ENCODE results near the gene SP100.
A peak's percentile ranks its signal among the peaks of the same experiment; 100 is the strongest.
"Not testable (repeated sequence)": the region's sequence is repeated elsewhere in the genome, so short reads cannot be mapped to it uniquely, and the experiment has no call there.

Gene SP100

DNA sequence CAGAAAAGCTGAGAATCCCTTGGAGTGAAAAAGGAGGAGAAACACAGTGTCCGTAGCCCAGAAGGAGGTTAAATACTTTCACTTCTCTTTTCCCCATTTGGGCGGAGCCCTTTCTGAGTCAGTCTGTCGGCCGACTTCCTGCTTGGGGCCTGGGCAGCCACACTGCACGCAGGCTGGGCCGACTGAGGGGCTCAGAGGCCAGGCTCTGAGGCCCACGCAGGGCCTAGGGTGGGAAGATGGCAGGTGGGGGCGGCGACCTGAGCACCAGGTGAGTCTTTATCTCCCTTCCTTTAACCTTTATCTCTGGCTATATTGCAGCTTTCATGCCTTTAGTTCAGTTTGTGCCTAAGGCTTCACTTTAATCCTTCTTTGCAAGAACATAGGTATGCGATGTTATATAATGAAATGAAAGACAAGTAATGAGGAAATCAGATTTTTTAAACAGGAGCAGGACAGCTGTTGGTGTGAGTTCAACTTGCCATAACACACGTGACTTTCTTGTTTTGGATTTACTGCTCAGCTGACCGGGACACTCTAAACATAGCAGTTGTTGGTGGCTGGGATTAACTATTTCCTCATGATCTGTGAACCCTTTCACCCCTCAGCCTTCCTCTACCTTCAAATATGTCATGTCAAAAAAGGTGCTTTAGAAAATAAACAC, at the start of gene SP100:
SP100 (plus strand) TSS at position 141 of the 661 bp plus-strand sequence; CDS start at position 237, 96 bp downstream.
- peak within 1 kb of the TSS; percentile 99 for H3K4me3 ChIP-seq (ENCODE audit: low read length)

DNA sequence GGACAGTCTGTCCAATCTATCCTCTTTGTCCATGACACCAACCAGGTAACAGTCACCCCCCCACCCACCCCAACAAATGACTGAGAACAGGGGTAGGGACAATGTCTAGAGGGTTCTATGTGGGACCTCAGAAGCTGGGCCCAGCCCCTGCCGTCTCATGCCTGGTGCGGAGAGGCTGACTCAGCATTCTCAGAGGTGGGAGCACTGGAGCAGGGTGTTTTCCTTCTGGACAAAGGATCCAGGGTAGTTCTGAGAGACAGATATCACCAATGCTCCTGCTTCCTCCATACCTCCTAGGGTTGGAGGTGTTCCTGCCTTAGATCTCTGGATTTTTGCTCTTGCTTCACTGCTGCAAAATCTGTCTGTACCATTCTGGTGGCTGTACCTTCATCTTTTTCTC, 33.9 kb upstream of the SP100 start:
- no peaks in the 10 kb centered on the region for H3K27me3 ChIP-seq (replicated peaks; ENCODE audit: control insufficient read depth, insufficient read depth, low read length)
- peaks cover 26% of the 10 kb centered on the region for H3K36me3 ChIP-seq (ENCODE audit: control insufficient read depth, insufficient read depth, low read length, severe bottlenecking)
- H3K9me3 ChIP-seq (ENCODE audit: control insufficient read depth, low read length) = no peaks in the 10 kb centered on the region
- no peak overlapping the region for H3K4me3 ChIP-seq (ENCODE audit: low read length)
- no peak for DNase-seq (ENCODE audit: low read depth)
- H3K9ac ChIP-seq (ENCODE audit: low read length) = no peak overlapping the region
- H3K4me1 ChIP-seq (ENCODE audit: control insufficient read depth, insufficient read depth, low read length) = no peaks in the 10 kb centered on the region

More for the DNA sequence above, at the start of gene SP100:
- Histone ChIP-seq H3K27me3 (replicated peaks; ENCODE audit: control insufficient read depth, insufficient read depth, low read length) (no peaks in the 10 kb centered on the region), H3K9ac (ENCODE audit: low read length) (peak within 1 kb of the TSS; percentile 99), H3K9me3 (ENCODE audit: control insufficient read depth, low read length) (no peaks in the 10 kb centered on the region), H3K4me1 (ENCODE audit: control insufficient read depth, insufficient read depth, low read length) (peaks cover 44% of the 10 kb centered on the region), H3K36me3 (ENCODE audit: control insufficient read depth, insufficient read depth, low read length, severe bottlenecking) (no peaks in the 10 kb centered on the region)
- DNase-seq (ENCODE audit: low read depth) = peak; percentile 93

DNA sequence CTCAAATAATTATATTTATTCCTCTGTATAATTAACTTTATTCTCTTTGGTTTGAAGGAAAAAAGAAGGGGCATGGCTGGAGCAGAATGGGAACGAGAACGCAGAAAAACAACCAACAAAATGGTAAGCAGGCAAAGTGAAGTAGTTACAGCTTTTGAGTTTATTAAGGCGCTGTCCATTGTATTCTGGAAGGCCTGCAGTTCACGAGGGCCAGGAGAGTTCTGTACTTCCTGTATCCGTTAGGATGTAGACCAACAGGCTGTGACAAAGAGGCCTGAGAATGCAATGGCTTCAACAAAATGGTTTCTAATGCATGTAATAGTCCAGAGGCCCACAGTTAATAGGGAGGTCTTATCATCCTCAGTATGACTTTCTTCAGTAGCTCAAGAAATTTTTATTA, 32.5 kb upstream of the SP100 start:
- no peaks in the 10 kb centered on the region for H3K4me1 ChIP-seq (ENCODE audit: control insufficient read depth, insufficient read depth, low read length)
- H3K36me3 ChIP-seq (ENCODE audit: control insufficient read depth, insufficient read depth, low read length, severe bottlenecking) = peaks cover 26% of the 10 kb centered on the region
- DNase-seq (ENCODE audit: low read depth) = no peak
- no peak overlapping the region for H3K9ac ChIP-seq (ENCODE audit: low read length)
- H3K4me3 ChIP-seq (ENCODE audit: low read length) = no peak overlapping the region
- no peaks in the 10 kb centered on the region for H3K9me3 ChIP-seq (ENCODE audit: control insufficient read depth, low read length)
- no peaks in the 10 kb centered on the region for H3K27me3 ChIP-seq (replicated peaks; ENCODE audit: control insufficient read depth, insufficient read depth, low read length)

DNA sequence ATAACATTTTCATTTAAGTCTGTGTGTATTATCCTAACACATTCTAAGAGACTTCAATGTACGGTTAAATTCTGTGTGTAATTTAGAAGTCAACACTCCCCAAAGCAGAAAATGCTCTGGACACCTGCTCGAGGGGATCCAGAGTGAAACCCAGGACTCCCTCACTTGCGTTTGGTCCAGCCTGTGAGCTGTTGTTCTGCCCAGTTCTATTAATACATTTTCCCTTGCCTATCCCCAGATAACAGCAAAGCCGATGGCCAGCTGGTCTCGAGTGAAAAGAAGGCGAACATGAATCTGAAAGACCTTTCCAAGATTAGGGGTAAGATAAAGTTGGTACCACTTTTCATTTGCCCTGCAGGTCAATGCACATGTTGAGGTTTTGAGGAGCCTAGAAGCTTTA, 31.0 kb upstream of the SP100 start:
- H3K27me3 ChIP-seq (replicated peaks; ENCODE audit: control insufficient read depth, insufficient read depth, low read length) = no peaks in the 10 kb centered on the region
- H3K4me3 ChIP-seq (ENCODE audit: low read length) = no peak overlapping the region
- no peak for DNase-seq (ENCODE audit: low read depth)
- H3K9me3 ChIP-seq (ENCODE audit: control insufficient read depth, low read length) = no peaks in the 10 kb centered on the region
- peaks cover 41% of the 10 kb centered on the region for H3K36me3 ChIP-seq (ENCODE audit: control insufficient read depth, insufficient read depth, low read length, severe bottlenecking)
- H3K4me1 ChIP-seq (ENCODE audit: control insufficient read depth, insufficient read depth, low read length) = no peaks in the 10 kb centered on the region
- H3K9ac ChIP-seq (ENCODE audit: low read length) = no peak overlapping the region

DNA sequence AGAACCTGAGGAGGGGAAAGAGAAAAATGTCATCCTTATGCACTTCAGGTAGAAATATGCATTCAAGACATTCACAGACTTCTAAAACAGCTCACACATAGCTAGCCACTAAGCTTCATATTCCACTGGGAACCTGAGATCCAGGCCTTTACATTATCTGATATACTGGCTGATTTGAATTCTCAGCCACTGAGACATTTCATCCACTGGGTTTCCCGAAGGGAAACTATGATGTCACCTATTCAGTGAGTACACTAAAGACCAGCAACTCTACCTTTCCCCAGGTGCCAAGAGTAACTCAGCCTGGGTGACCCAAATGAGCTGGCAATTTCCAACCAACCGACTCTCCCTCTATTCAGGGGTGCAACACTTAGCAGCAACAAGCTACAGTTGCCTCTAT, 21.7 kb upstream of the SP100 start:
- Histone ChIP-seq H3K27me3 (replicated peaks; ENCODE audit: control insufficient read depth, insufficient read depth, low read length) (no peaks in the 10 kb centered on the region), H3K4me3 (ENCODE audit: low read length) (no peak overlapping the region), H3K36me3 (ENCODE audit: control insufficient read depth, insufficient read depth, low read length, severe bottlenecking) (peaks cover 77% of the 10 kb centered on the region), H3K4me1 (ENCODE audit: control insufficient read depth, insufficient read depth, low read length) (peaks cover 3% of the 10 kb centered on the region), H3K9ac (ENCODE audit: low read length) (no peak overlapping the region), H3K9me3 (ENCODE audit: control insufficient read depth, low read length) (no peaks in the 10 kb centered on the region)
- no peak for DNase-seq (ENCODE audit: low read depth)

DNA sequence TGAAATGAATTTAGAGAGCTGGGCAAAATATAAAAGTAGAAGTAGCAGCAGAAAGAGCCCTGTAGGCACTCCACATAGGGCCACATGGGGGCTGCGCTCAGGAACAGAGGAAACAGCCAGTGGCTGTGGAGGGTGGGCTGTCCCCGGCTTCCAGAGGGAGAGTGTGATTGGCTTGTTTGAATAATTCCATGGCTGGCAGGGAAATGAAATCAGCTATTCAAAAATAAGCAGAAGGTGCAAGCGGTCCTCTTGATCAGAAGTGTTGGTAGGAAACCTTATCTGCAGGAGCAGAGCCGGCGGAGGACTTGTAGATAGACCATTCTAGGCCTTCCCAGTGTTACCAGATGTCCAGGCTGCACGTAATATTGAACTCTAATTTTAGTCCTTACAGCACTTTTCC, 17.3 kb upstream of the SP100 start:
- H3K4me3 ChIP-seq (ENCODE audit: low read length); H3K4me1 ChIP-seq (ENCODE audit: control insufficient read depth, insufficient read depth, low read length); H3K27me3 ChIP-seq (replicated peaks; ENCODE audit: control insufficient read depth, insufficient read depth, low read length); DNase-seq (ENCODE audit: low read depth); H3K9me3 ChIP-seq (ENCODE audit: control insufficient read depth, low read length); H3K9ac ChIP-seq (ENCODE audit: low read length): not testable (repeated sequence)
- H3K36me3 ChIP-seq (ENCODE audit: control insufficient read depth, insufficient read depth, low read length, severe bottlenecking) = peaks cover 69% of the 10 kb centered on the region

DNA sequence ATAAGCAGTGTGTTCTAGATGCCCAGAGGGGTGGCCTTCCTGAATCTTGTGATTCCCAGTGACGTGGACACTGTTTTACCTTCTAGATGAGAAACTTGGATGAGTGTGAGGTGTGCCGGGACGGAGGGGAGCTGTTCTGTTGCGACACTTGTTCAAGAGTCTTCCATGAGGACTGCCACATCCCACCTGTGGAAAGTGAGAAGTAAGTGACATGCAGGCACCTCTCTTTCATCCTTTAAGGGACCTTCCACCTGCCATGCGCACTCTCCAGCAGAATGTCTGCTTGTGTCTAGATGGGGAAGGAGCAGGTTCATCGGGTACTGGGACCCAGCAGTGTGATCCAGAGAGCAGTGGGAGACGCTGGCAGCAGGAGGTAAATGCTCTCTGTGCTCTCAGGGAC, 16.0 kb upstream of the SP100 start:
- H3K9ac ChIP-seq (ENCODE audit: low read length) = no peak overlapping the region
- H3K9me3 ChIP-seq (ENCODE audit: control insufficient read depth, low read length) = no peaks in the 10 kb centered on the region
- H3K4me3 ChIP-seq (ENCODE audit: low read length) = no peak overlapping the region
- peaks cover 62% of the 10 kb centered on the region for H3K36me3 ChIP-seq (ENCODE audit: control insufficient read depth, insufficient read depth, low read length, severe bottlenecking)
- DNase-seq (ENCODE audit: low read depth) = no peak
- H3K27me3 ChIP-seq (replicated peaks; ENCODE audit: control insufficient read depth, insufficient read depth, low read length) = no peaks in the 10 kb centered on the region
- H3K4me1 ChIP-seq (ENCODE audit: control insufficient read depth, insufficient read depth, low read length) = no peaks in the 10 kb centered on the region

DNA sequence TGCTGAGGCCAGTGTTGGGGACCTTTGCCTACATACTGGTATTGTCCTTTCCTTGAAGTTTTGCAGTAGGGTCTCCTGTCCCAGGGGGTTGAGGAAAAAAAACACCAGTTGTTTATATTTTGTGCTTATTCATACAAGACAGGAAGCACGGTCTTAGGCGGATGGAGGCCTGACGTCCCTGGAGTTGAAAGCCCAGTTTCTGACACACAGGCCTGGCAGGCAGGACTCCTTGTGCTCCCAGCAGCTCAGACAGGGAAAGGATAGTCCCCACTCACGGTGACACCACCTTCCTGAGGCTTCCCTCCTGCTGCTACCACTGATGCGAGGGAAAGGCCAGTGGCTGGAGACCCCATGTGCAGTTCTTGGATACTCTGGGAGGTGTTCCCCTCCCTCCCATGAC, 15.5 kb upstream of the SP100 start:
- Histone ChIP-seq H3K4me1 (ENCODE audit: control insufficient read depth, insufficient read depth, low read length) (no peaks in the 10 kb centered on the region), H3K9ac (ENCODE audit: low read length) (no peak overlapping the region), H3K36me3 (ENCODE audit: control insufficient read depth, insufficient read depth, low read length, severe bottlenecking) (peaks cover 58% of the 10 kb centered on the region), H3K27me3 (replicated peaks; ENCODE audit: control insufficient read depth, insufficient read depth, low read length) (no peaks in the 10 kb centered on the region), H3K9me3 (ENCODE audit: control insufficient read depth, low read length) (no peaks in the 10 kb centered on the region), H3K4me3 (ENCODE audit: low read length) (no peak overlapping the region)
- DNase-seq (ENCODE audit: low read depth) = no peak

DNA sequence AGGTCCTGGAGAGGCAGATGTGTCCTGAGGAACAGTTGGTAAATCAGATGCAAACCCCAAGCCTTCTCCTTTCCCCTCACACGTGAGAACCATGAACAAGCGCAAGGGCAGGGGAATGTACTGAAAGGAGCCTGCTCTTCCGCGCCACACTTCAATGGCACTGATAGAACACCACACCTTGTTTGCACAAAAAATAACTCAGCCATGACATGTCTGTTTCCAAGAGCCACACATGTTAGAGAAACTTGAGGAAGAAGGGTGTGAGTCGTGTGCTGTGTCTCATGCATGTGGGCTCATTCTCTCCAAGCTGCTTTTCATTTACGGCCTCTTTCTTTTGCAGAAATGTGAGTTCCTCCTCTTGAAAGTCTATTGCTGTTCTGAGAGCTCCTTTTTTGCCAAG, 15.0 kb upstream of the SP100 start:
- H3K4me1 ChIP-seq (ENCODE audit: control insufficient read depth, insufficient read depth, low read length); H3K9ac ChIP-seq (ENCODE audit: low read length); H3K4me3 ChIP-seq (ENCODE audit: low read length); H3K27me3 ChIP-seq (replicated peaks; ENCODE audit: control insufficient read depth, insufficient read depth, low read length); H3K9me3 ChIP-seq (ENCODE audit: control insufficient read depth, low read length); DNase-seq (ENCODE audit: low read depth): not testable (repeated sequence)
- H3K36me3 ChIP-seq (ENCODE audit: control insufficient read depth, insufficient read depth, low read length, severe bottlenecking) = peaks cover 55% of the 10 kb centered on the region

DNA sequence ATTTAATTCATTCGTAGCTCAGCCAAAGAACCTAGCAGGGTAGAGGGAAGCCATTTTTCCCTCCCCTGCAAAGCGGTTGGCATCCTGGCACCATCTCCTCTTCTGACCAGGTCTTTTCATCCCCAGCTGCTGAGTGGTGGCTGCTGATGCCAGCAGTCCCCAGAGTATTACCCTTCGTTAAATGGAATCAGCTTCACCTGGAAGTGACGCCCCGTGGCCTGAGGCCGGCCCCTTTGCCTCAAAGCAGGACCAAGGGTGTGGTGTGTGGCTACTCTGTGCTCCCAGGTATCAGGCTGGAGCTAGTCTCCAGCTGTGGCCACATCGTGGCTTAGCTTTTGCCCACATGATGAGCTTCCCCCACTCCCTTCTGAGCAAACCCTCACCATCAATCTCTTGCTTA, 12.3 kb upstream of the SP100 start:
- no peaks in the 10 kb centered on the region for H3K27me3 ChIP-seq (replicated peaks; ENCODE audit: control insufficient read depth, insufficient read depth, low read length)
- no peak overlapping the region for H3K9ac ChIP-seq (ENCODE audit: low read length)
- no peak for DNase-seq (ENCODE audit: low read depth)
- no peak overlapping the region for H3K4me3 ChIP-seq (ENCODE audit: low read length)
- no peaks in the 10 kb centered on the region for H3K9me3 ChIP-seq (ENCODE audit: control insufficient read depth, low read length)
- peaks cover 37% of the 10 kb centered on the region for H3K36me3 ChIP-seq (ENCODE audit: control insufficient read depth, insufficient read depth, low read length, severe bottlenecking)
- H3K4me1 ChIP-seq (ENCODE audit: control insufficient read depth, insufficient read depth, low read length) = peaks cover 11% of the 10 kb centered on the region

DNA sequence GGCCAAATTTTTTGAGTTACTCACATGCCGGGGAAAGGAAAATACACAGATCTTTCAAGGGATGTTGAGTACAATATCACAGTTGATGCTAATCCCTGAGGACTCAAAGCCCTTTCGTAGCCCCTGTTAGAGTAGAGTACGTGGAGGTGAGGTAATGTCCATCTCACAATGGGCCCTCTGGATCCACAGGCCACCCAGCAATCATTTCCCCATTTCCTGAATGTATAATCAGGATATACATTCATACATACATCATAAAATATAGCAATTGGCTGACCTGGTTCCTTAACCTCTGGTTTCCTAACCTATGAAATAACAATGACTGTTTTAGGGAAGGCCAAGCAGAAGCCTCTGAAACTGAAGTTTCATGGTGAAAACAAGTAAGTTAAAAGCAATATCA, 10.2 kb upstream of the SP100 start:
- H3K4me1 ChIP-seq (ENCODE audit: control insufficient read depth, insufficient read depth, low read length) = peaks cover 21% of the 10 kb centered on the region
- H3K27me3 ChIP-seq (replicated peaks; ENCODE audit: control insufficient read depth, insufficient read depth, low read length) = no peaks in the 10 kb centered on the region
- no peaks in the 10 kb centered on the region for H3K9me3 ChIP-seq (ENCODE audit: control insufficient read depth, low read length)
- no peak overlapping the region for H3K9ac ChIP-seq (ENCODE audit: low read length)
- H3K36me3 ChIP-seq (ENCODE audit: control insufficient read depth, insufficient read depth, low read length, severe bottlenecking) = peaks cover 19% of the 10 kb centered on the region
- H3K4me3 ChIP-seq (ENCODE audit: low read length) = no peak overlapping the region
- DNase-seq (ENCODE audit: low read depth) = no peak

DNA sequence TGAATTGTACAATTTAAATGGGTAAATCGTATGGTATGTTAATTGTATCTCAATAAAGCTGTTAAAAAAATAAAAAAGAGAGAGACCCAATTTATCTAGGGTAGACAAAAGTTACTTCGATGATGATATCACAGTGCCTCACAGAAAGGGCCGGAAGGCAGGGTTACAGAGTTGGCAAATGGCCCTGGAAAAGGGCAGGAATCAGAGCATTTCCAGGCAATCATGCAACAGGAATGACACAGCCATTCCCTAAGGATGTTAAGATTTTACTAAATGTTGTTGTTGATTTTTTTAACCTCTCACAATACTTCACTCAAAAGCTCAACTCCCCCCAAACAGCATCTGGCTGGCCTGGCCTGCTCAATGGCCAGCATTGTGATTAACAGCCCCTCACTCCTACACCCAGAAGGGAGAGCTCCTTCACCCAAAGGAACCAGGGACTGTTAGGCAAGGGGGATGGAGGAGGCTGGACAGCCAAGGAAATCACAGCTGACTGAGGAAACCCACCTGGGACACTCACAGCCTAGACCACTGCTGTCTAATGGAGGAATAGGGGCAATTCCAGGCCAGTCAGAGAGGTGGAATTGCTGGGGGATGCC, 7.7 kb upstream of the SP100 start:
- H3K9me3 ChIP-seq (ENCODE audit: control insufficient read depth, low read length) = no peaks in the 10 kb centered on the region
- DNase-seq (ENCODE audit: low read depth) = peak; percentile 82
- H3K4me3 ChIP-seq (ENCODE audit: low read length) = peak overlapping the region; percentile 39
- H3K27me3 ChIP-seq (replicated peaks; ENCODE audit: control insufficient read depth, insufficient read depth, low read length) = no peaks in the 10 kb centered on the region
- H3K36me3 ChIP-seq (ENCODE audit: control insufficient read depth, insufficient read depth, low read length, severe bottlenecking) = peaks cover 11% of the 10 kb centered on the region
- H3K9ac ChIP-seq (ENCODE audit: low read length) = peak overlapping the region; percentile 39
- H3K4me1 ChIP-seq (ENCODE audit: control insufficient read depth, insufficient read depth, low read length) = peaks cover 32% of the 10 kb centered on the region
